Caco-2 (cell line): ENCODE measurements around the gene HES5. TPM values are rescaled to one million over a fixed set of nuclear protein-coding genes. Genes with fewer than 3 reads are reported as not detected.

Experiments used
- BruUV-seq: library from RNA; stranded (reverse); fragments of 400-500 nt; replicated peaks from 2 replicates; lab custom pipeline; 2021; lab: Mats Ljungman, UMichigan
- CTCF ChIA-PET: fragments of 300-600 bp; sonication (Branson Sonifier 250); formaldehyde crosslinking; loops from one replicate; lab custom pipeline; 2022; ENCODE audit warnings: antibody characterized with exemption; lab: Charles Lee
- POLR2A ChIA-PET: fragments of 300-600 bp; sonication (Branson Sonifier 250); formaldehyde crosslinking; loops from one replicate; lab custom pipeline; 2022; ENCODE audit warnings: antibody characterized with exemption; lab: Charles Lee
- DNase-seq, 2 experiments: peaks; one replicate each; pipeline versions ENCODE4 v3.0.0 to v3.0.0-alpha.2; 2020 to 2022
- H3K27me3 ChIP-seq: replicated peaks from 2 replicates; pipeline ENCODE4 v1.6.0; 2011; ENCODE audit warnings: low read length; ENCODE audit not compliant: control insufficient read depth, insufficient read depth
- H3K36me3 ChIP-seq: 2 replicates; pipeline ENCODE4 v1.5.1; 2011; ENCODE audit warnings: low read length; ENCODE audit not compliant: control insufficient read depth, insufficient read depth
- H3K4me1 ChIP-seq: fragments of 250-450 bp; sonication (Bioruptor Pico); 2 replicates; pipeline ENCODE4 v1.5.1; 2020; ENCODE audit warnings: mild to moderate bottlenecking
- H3K4me3 ChIP-seq: 2 replicates; pipeline ENCODE4 v1.5.1; 2011; ENCODE audit warnings: low read depth, mild to moderate bottlenecking, control low read depth, low read length
- H3K9me3 ChIP-seq: fragments of 250-450 bp; sonication (Bioruptor Pico); 2 replicates; pipeline ENCODE4 v1.5.1; 2020; ENCODE audit warnings: mild to moderate bottlenecking, moderate library complexity
- H3K27ac Mint-ChIP-seq: one replicate; pipeline ENCODE4 v1.8.0; 2022; ENCODE audit warnings: mixed read lengths; ENCODE audit not compliant: unreplicated experiment
- H3K27me3 Mint-ChIP-seq: one replicate; pipeline ENCODE4 v1.8.0; 2022; ENCODE audit warnings: mixed read lengths; ENCODE audit not compliant: insufficient read depth, unreplicated experiment
- H3K36me3 Mint-ChIP-seq: one replicate; pipeline ENCODE4 v1.8.0; 2022; ENCODE audit warnings: mild to moderate bottlenecking, mixed read lengths; ENCODE audit not compliant: insufficient read depth, unreplicated experiment
- H3K4me1 Mint-ChIP-seq: one replicate; pipeline ENCODE4 v1.8.0; 2022; ENCODE audit warnings: low read depth, mixed read lengths; ENCODE audit not compliant: unreplicated experiment
- H3K4me3 Mint-ChIP-seq: one replicate; pipeline ENCODE4 v1.8.0; 2022; ENCODE audit warnings: mild to moderate bottlenecking, moderate library complexity, mixed read lengths; ENCODE audit not compliant: unreplicated experiment
- H3K9me3 Mint-ChIP-seq: one replicate; pipeline ENCODE4 v1.8.0; 2022; ENCODE audit warnings: mixed read lengths; ENCODE audit not compliant: unreplicated experiment
- CTCF ChIP-seq, 2 experiments: fragments of 200-600 bp in 1 of 2; IDR thresholded peaks; 1 replicate in 1 of 2; 2 replicates in 1 of 2; pipeline versions ENCODE4 v1.5.1 to v1.8.0; 2011 to 2022; ENCODE audit warnings: antibody characterized with exemption in 1 of 2, control low read depth in 1 of 2, inconsistent platforms in 1 of 2, low read depth in 1 of 2, low read length in 1 of 2, mild to moderate bottlenecking in 1 of 2, moderate library complexity in 1 of 2; ENCODE audit not compliant: insufficient read depth in 1 of 2, severe bottlenecking in 1 of 2, unreplicated experiment in 1 of 2
- intact Hi-C: fragments of 100-400 bp; cut with micrococcal nuclease; formaldehyde crosslinking; loops from one replicate; pipeline ENCODE4 v1.10.0; 2022; ENCODE audit not compliant: unreplicated experiment
- total RNA-seq: library from RNA; stranded (reverse); gene quantifications from 2 replicates; pipeline ENCODE4 v1.2.3, GENCODE V29; 2022

Gene HES5
- total RNA-seq, 1 experiment from 2014 or later = not detected

GRCh38 chr1:2479186-2479585 lies 50.9 kb downstream of the HES5 start:
- Mint-ChIP-seq H3K4me3 (no peak overlapping the region), H3K36me3 (no peaks in the 10 kb centered on the region), H3K4me1 (no peaks in the 10 kb centered on the region), H3K27me3 (no peaks in the 10 kb centered on the region), H3K9me3 (no peaks in the 10 kb centered on the region), H3K27ac (no peak overlapping the region)
- ChIA-PET CTCF (no interaction called here), POLR2A (no interaction called here)
- BruUV-seq = no TSS peak
- H3K36me3 ChIP-seq = no peaks in the 10 kb centered on the region
- peaks cover 6% of the 10 kb centered on the region; the same call in 1 of the 2 replicates for H3K4me1 ChIP-seq
- intact Hi-C loops = no loop called here
- H3K4me3 ChIP-seq = no peak overlapping the region
- no peaks in the 10 kb centered on the region for H3K27me3 ChIP-seq
- DNase-seq = no peak
- no peaks in the 10 kb centered on the region for H3K9me3 ChIP-seq
- no peak for TF ChIP-seq CTCF (IDR thresholded peaks at IDR 0.05; ENCODE audit: insufficient read depth in 1 of 2, low read depth in 1 of 2, low read length in 1 of 2, severe bottlenecking in 1 of 2, unreplicated experiment in 1 of 2)

Other genes with a start within 250 kb of the HES5 start
- gene MORN1, start 138.7 kb downstream of the HES5 start, total RNA-seq = 8.6 and 9.1 TPM in 2 replicates
- gene RER1, start 138.4 kb downstream of the HES5 start, total RNA-seq = 136 and 141 TPM in 2 replicates
- gene PEX10, start 117.7 kb downstream of the HES5 start, total RNA-seq = 19.7 and 21.9 TPM in 2 replicates
- gene PLCH2, start 54.0 kb downstream of the HES5 start, total RNA-seq = 0.27 and 0.32 TPM in 2 replicates
- 27.0 and 31.7 TPM in 2 replicates for gene PANK4, start 3.7 kb downstream of the HES5 start, total RNA-seq
- 1.5 and 3.2 TPM in 2 replicates for gene TNFRSF14, start 26.1 kb upstream of the HES5 start, total RNA-seq
- 16.2 and 16.8 TPM in 2 replicates for gene PRXL2B, start 56.5 kb upstream of the HES5 start, total RNA-seq
- not detected in 2 replicates for gene MMEL1, start 102.8 kb upstream of the HES5 start, total RNA-seq